Measurements from ENCODE around the gene CAPN14.

DNA sequence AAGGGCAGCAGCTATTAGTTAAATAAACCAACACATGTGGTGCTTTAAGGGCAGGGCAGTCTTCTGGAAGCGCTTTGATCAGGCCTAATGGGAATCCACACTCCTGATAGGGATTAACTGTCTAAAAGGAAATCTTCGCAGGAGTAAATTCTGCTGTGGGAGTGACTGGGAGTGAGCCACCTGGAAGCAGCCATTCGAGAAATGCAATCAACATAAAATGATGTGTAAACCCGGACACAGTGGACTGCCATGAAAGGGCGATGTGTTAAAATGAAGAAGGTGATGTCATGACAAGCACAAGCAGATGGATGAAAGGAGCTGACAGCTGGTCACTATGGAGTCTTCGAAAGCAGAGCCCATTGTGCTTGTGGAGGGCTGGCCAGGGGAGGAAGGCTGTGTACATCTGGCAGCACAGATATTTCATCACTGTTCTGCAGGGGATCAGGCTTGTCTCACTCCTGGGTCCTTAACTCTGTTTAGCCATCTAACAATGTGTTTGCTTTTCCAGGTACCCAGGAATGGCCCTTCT is 54.2 kb downstream of the CAPN14 start:
- TF ChIP-seq, protein P1, sequence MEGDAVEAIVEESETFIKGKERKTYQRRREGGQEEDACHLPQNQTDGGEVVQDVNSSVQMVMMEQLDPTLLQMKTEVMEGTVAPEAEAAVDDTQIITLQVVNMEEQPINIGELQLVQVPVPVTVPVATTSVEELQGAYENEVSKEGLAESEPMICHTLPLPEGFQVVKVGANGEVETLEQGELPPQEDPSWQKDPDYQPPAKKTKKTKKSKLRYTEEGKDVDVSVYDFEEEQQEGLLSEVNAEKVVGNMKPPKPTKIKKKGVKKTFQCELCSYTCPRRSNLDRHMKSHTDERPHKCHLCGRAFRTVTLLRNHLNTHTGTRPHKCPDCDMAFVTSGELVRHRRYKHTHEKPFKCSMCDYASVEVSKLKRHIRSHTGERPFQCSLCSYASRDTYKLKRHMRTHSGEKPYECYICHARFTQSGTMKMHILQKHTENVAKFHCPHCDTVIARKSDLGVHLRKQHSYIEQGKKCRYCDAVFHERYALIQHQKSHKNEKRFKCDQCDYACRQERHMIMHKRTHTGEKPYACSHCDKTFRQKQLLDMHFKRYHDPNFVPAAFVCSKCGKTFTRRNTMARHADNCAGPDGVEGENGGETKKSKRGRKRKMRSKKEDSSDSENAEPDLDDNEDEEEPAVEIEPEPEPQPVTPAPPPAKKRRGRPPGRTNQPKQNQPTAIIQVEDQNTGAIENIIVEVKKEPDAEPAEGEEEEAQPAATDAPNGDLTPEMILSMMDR (IDR thresholded peaks at IDR 0.05 in 4 of 5, conservative IDR thresholded peaks at IDR 0.05 in 1 of 5) = no peak
- TF ChIP-seq POLR2A (IDR thresholded peaks at IDR 0.05) = no peak

All from gastrocnemius medialis (tissue), 4 donors.